Astrocyte of the cerebellum (primary cell): ENCODE results near the gene TPCN1.
A peak's percentile ranks its signal among the peaks of the same experiment; 100 is the strongest.

Experiments
- DNase-seq: peaks from one replicate; pipeline ENCODE4 v3.0.0-alpha.2; 2011; ENCODE audit warnings: low read depth
- H3K4me3 ChIP-seq: 2 replicates; pipeline ENCODE4 v1.5.1; 2011; ENCODE audit warnings: mild to moderate bottlenecking, low read depth, low read length, moderate library complexity
- CTCF ChIP-seq: IDR thresholded peaks from 2 replicates; pipeline ENCODE4 v1.5.1; 2012; ENCODE audit warnings: low read length, low read depth, moderate library complexity, mild to moderate bottlenecking; ENCODE audit errors: missing control alignments
- in situ Hi-C: cut with HindIII; loops from 2 replicates; pipeline ENCODE4 v1.10.0; 2017; ENCODE audit warnings: low sequenced_read_pairs

The TPCN1 gene

GRCh38 chr12:113332688-113333417 lies 111.6 kb downstream of the TPCN1 start:
- in situ Hi-C loops: no loop called here
- TF ChIP-seq CTCF: no peak
- no peak for DNase-seq
- H3K4me3 ChIP-seq: no peak overlapping the region

DNA sequence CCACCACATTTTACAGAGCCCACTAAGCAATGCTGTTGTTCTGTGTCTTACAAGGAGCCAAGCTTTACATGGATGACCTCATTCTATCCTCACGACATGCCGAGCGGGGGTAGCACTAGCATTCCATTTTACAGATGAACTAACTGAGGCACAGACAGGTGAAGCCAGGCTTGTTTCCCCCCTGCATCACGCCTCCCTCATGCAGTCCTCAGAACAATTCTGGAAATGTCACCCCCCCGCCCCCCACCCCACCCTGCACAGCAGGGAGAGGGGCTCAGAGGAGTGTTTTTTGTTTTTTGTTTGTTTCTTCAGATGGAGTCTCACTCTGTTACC lies 112.1 kb downstream of the TPCN1 start:
- TF ChIP-seq CTCF: no peak
- H3K4me3 ChIP-seq: no peak overlapping the region
- in situ Hi-C loops: no loop called here
- DNase-seq: no peak

DNA sequence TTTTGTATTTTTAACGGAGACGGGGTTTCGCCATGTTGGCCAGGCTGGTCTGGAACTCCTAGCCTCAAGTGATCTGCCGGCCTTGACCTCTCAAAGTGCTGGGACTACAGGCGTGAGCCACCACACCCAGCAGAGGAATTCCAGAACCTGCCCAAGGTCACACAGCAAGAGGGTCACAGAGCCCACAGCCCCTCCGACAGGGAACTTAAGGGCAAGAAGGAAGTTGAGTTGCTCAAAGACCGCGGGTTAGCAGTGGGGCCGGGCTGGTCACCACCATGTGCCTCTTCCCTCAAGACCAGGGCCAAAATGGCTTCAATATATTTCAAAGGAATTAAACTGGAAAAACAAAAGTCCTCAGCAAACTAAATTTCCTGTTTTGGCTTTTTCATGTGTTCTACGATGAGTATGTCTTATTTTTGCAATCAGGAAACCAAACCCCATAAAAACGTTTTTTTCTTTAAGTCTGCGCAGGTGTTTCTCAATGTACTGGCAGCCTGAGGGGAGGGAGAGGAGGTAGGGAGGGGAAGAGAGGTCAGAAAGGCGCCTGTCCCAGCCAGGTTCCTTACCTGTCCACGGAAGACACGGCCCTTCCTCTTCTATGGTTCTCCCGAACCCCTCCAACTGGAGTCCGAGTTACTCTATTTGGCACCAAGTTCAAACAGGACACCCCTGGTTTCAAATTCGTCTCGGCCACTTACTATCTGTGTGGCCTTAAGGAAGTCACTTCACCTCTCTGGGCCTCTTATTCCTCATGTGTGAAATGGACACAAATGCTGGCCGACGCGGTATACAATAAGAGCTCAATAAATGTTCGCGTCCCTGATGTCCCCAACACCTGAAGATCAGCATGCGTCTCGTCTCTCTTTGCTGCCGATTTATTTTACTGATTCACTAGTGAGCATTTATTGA lies 112.9 kb downstream of the TPCN1 start:
- DNase-seq: no peak
- peak overlapping the region; percentile 63 for H3K4me3 ChIP-seq
- in situ Hi-C loops: no loop called here

GRCh38 chr12:113334786-113335539 lies 113.7 kb downstream of the TPCN1 start, which contains the start of gene SLC8B1:
Gene SLC8B1 (minus strand): TSS chr12:113335109. CDS start chr12:113332878, 2,231 bp downstream.
- in situ Hi-C loops: no loop called here
- peak; percentile 27 for DNase-seq
- peak within 1 kb of the TSS; percentile 63 for H3K4me3 ChIP-seq
- no peak for TF ChIP-seq CTCF

More for the DNA sequence above, 112.9 kb downstream of the TPCN1 start:
- no peak for TF ChIP-seq CTCF

DNA sequence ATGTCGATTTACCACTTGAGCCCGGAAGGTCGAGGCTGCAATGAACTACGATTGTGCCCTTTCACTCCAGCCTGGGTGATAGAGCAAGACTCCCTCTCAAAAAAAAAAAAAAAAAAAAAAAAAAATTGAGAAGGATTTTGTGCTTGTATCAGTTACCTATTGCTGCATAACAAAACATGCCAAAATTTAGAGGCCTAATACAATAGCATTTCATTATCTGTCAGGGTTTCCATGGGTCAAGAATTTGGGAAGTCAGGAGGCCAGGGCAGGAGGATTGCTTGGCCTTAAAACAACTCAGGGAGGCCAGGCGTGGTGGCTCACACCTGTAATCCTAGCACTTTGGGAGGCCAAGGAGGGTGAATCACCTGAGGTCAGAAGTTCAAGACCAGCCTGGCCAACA lies 118.3 kb downstream of the TPCN1 start:
- TF ChIP-seq CTCF: no peak
- in situ Hi-C loops: no loop called here

DNA sequence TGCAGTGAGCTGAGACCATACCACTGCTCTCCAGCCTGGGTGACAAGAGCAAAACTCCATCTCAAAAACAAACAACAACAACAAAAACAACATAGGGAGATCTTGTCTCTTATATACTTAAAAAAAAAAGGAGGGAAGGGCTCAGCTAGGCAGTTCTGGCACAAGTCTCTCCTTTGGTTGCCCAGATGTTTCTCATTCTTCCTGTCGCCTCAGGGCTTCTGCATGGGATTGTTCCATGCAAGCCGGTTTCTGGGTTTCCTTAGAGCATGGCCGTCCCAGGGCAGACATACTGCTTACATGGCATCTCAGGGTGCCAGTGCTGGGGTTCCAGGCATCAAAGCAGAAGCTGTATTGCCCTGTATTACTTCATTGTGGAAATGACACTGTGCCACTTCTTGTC lies 118.8 kb downstream of the TPCN1 start:
- H3K4me3 ChIP-seq: no peak overlapping the region
- DNase-seq: no peak
- no peak for TF ChIP-seq CTCF
- in situ Hi-C loops: no loop called here

More for the DNA sequence above, 118.3 kb downstream of the TPCN1 start:
- DNase-seq: no peak
- no peak overlapping the region for H3K4me3 ChIP-seq
